Calu3 (cell line): ENCODE data around the gene WDSUB1. TPM values are rescaled to one million over a fixed set of nuclear protein-coding genes. Genes with fewer than 3 reads are reported as not detected.

Source experiments
- BruUV-seq: library from RNA; stranded (reverse); fragments of 400-500 nt; replicated peaks from 2 replicates; lab custom pipeline; 2021; lab: Mats Ljungman, UMichigan
- CTCF ChIA-PET: fragments of 300-600 bp; sonication (Branson Sonifier 250); formaldehyde crosslinking; loops from one replicate; lab custom pipeline; 2022; ENCODE audit warnings: antibody characterized with exemption; lab: Charles Lee
- DNase-seq: peaks from one replicate; pipeline ENCODE4 v3.0.0; 2022
- H3K27ac Mint-ChIP-seq: one replicate; pipeline ENCODE4 v1.8.0; 2022; ENCODE audit warnings: mixed read lengths; ENCODE audit not compliant: unreplicated experiment
- H3K27me3 Mint-ChIP-seq: one replicate; pipeline ENCODE4 v1.8.0; 2022; ENCODE audit warnings: mixed read lengths; ENCODE audit not compliant: unreplicated experiment
- H3K36me3 Mint-ChIP-seq: one replicate; pipeline ENCODE4 v1.8.0; 2022; ENCODE audit warnings: mild to moderate bottlenecking, moderate library complexity, mixed read lengths; ENCODE audit not compliant: insufficient read depth, unreplicated experiment
- H3K4me1 Mint-ChIP-seq: one replicate; pipeline ENCODE4 v1.8.0; 2022; ENCODE audit warnings: mild to moderate bottlenecking, low read depth, mixed read lengths; ENCODE audit not compliant: unreplicated experiment
- H3K4me3 Mint-ChIP-seq: one replicate; pipeline ENCODE4 v1.8.0; 2022; ENCODE audit warnings: mild to moderate bottlenecking, low read depth, moderate library complexity, mixed read lengths; ENCODE audit not compliant: unreplicated experiment
- H3K9me3 Mint-ChIP-seq: one replicate; pipeline ENCODE4 v1.8.0; 2022; ENCODE audit warnings: low read depth, mixed read lengths; ENCODE audit not compliant: unreplicated experiment
- CTCF ChIP-seq: fragments of 200-600 bp; IDR thresholded peaks from one replicate; pipeline ENCODE4 v1.8.0; 2022; ENCODE audit warnings: antibody characterized with exemption; ENCODE audit not compliant: unreplicated experiment
- intact Hi-C: fragments of 100-400 bp; cut with micrococcal nuclease; formaldehyde crosslinking; loops from one replicate; pipeline ENCODE4 v1.10.0; 2022; ENCODE audit not compliant: unreplicated experiment
- total RNA-seq: library from RNA; stranded (reverse); gene quantifications from 2 replicates; pipeline ENCODE4 v1.2.3, GENCODE V29; 2022

The WDSUB1 gene
- total RNA-seq, 1 experiment from 2014 or later: 6.7 TPM

GRCh38 chr2:159279700-159280099 lies 6.8 kb downstream of the WDSUB1 start:
- intact Hi-C loops: no loop called here
- BruUV-seq: no TSS peak
- H3K36me3 Mint-ChIP-seq: no peaks in the 10 kb centered on the region
- peaks cover 9% of the 10 kb centered on the region for H3K4me1 Mint-ChIP-seq
- H3K27me3 Mint-ChIP-seq: no peaks in the 10 kb centered on the region
- CTCF ChIA-PET: no interaction called here
- no peak for DNase-seq
- no peak overlapping the region for H3K27ac Mint-ChIP-seq
- H3K9me3 Mint-ChIP-seq: no peaks in the 10 kb centered on the region
- no peak for TF ChIP-seq CTCF
- no peak overlapping the region for H3K4me3 Mint-ChIP-seq

GRCh38 chr2:159275111-159275510 lies 11.4 kb downstream of the WDSUB1 start:
- intact Hi-C loops: no loop called here
- Mint-ChIP-seq H3K27me3 (no peaks in the 10 kb centered on the region), H3K36me3 (no peaks in the 10 kb centered on the region), H3K4me1 (no peaks in the 10 kb centered on the region), H3K4me3 (no peak overlapping the region), H3K9me3 (no peaks in the 10 kb centered on the region), H3K27ac (no peak overlapping the region)
- DNase-seq: no peak
- no TSS peak for BruUV-seq
- no peak for TF ChIP-seq CTCF
- CTCF ChIA-PET: no interaction called here

- BruUV-seq: no TSS peak
- CTCF ChIA-PET: no interaction called here
- H3K4me3 Mint-ChIP-seq: no peak overlapping the region
- intact Hi-C loops: no loop called here
- no peaks in the 10 kb centered on the region for H3K9me3 Mint-ChIP-seq
- no peak for TF ChIP-seq CTCF
- H3K27ac Mint-ChIP-seq: no peak overlapping the region
- H3K4me1 Mint-ChIP-seq: no peaks in the 10 kb centered on the region
- no peaks in the 10 kb centered on the region for H3K36me3 Mint-ChIP-seq
- no peaks in the 10 kb centered on the region for H3K27me3 Mint-ChIP-seq
- no peak for DNase-seq
Measured at GRCh38 chr2:159272156-159272555, 14.3 kb downstream of the WDSUB1 start.

DNA sequence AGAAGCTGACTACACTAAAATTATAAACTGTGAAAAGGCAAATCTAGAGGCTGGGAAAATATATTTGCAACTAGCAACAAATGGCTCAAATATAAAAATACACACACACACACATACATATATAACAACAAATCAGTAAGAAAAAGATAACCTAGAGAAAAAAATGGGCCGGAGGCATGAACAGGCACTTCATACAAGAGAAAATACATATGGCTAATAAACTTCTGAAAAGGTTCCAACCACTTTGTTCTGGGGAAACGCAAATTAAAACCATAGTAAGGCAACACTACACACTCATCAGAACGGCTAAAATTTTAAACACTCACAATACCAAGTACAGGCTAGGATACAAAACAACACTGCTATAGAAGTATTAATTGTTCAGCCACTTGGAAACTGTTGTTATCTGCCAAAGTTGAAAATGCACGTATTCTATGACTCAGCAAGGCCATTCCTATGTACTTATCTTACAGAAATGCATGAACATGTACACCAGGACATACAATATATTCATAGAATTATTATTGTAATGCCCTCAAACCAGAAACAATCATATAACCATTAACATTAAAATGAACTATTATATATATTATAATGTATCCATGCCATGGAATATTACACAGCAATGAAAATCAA lies 15.6 kb downstream of the WDSUB1 start:
- TF ChIP-seq CTCF: no peak
- CTCF ChIA-PET: interaction anchor here (0.6 kb wide), 1 partner anchor 10 kb away, joined by 4 read pairs; no protein-coding TSS in a partner anchor
- no TSS peak for BruUV-seq
- H3K27me3 Mint-ChIP-seq: no peaks in the 10 kb centered on the region
- H3K36me3 Mint-ChIP-seq: no peaks in the 10 kb centered on the region
- DNase-seq: no peak
- no peaks in the 10 kb centered on the region for H3K4me1 Mint-ChIP-seq
- no peaks in the 10 kb centered on the region for H3K9me3 Mint-ChIP-seq
- no peak overlapping the region for H3K4me3 Mint-ChIP-seq
- intact Hi-C loops: no loop called here
- H3K27ac Mint-ChIP-seq: no peak overlapping the region
